ENCODE measurements around the gene GNAO1.

Gene GNAO1

GRCh38 chr16:56352351-56353053 lies 161.2 kb downstream of the GNAO1 start:
- DNase-seq, result no peak

GRCh38 chr16:56353054-56353921 lies 162.0 kb downstream of the GNAO1 start:
- no peak for DNase-seq

GRCh38 chr16:56354016-56354415 lies 162.7 kb downstream of the GNAO1 start:
- no peak for DNase-seq

GRCh38 chr16:56354746-56355145 lies 163.5 kb downstream of the GNAO1 start:
- no peak for DNase-seq

- DNase-seq, result no peak
These were observed 163.9 kb downstream of the GNAO1 start for GRCh38 chr16:56355221-56355620.

GRCh38 chr16:56355786-56356275 lies 164.5 kb downstream of the GNAO1 start:
- no peak for DNase-seq

GRCh38 chr16:56356276-56357240 lies 165.3 kb downstream of the GNAO1 start:
- peak; percentile 38 for DNase-seq

GRCh38 chr16:56357241-56357764 lies 166.0 kb downstream of the GNAO1 start:
- DNase-seq, result no peak

- DNase-seq, result no peak
These were observed 166.6 kb downstream of the GNAO1 start for GRCh38 chr16:56357765-56358322.

- DNase-seq, result no peak
These were observed 169.1 kb downstream of the GNAO1 start for GRCh38 chr16:56360117-56361008.

- DNase-seq, result no peak
These were observed 170.9 kb downstream of the GNAO1 start for GRCh38 chr16:56362057-56362655.

GRCh38 chr16:56362706-56363105 lies 171.4 kb downstream of the GNAO1 start:
- DNase-seq, result no peak

- DNase-seq, result no peak
These were observed 172.0 kb downstream of the GNAO1 start for GRCh38 chr16:56363181-56363716.

GRCh38 chr16:56363781-56364565 lies 172.7 kb downstream of the GNAO1 start:
- DNase-seq, result no peak

GRCh38 chr16:56364865-56365264 lies 173.6 kb downstream of the GNAO1 start:
- no peak for DNase-seq

GRCh38 chr16:56365552-56365951 lies 174.3 kb downstream of the GNAO1 start:
- DNase-seq, result no peak

GRCh38 chr16:56366945-56367344 lies 175.7 kb downstream of the GNAO1 start:
- DNase-seq, result no peak

GRCh38 chr16:56367764-56368163 lies 176.5 kb downstream of the GNAO1 start:
- no peak for DNase-seq

- DNase-seq, result peak; percentile 36
These were observed 177.3 kb downstream of the GNAO1 start for GRCh38 chr16:56368545-56368944.

- DNase-seq, result peak; percentile 22
These were observed 177.9 kb downstream of the GNAO1 start for GRCh38 chr16:56369202-56369601.

Measured in DMS 273 treated with DMSO at 0.1 percent for 48 hours (cell line).